ENCODE data around the gene CCL25. TPM values are rescaled to one million over a fixed set of nuclear protein-coding genes. Genes with fewer than 3 reads are reported as not detected.
"Not testable (repeated sequence)": the region's sequence is repeated elsewhere in the genome, so short reads cannot be mapped to it uniquely, and the experiment has no call there.

CCL25 gene
- total RNA-seq, 2 donors from 2014 or later = not detected

GRCh38 chr19:8021374-8021773 lies 31.2 kb upstream of the CCL25 start:
- peaks cover 4% of the 10 kb centered on the region for H3K27me3 Mint-ChIP-seq (ENCODE audit: insufficient read depth)
- Histone ChIP-seq H3K4me1 (ENCODE audit: control insufficient read depth, insufficient read depth, low read length) (no peaks in the 10 kb centered on the region), H3K4me3 (ENCODE audit: low read length) (no peak overlapping the region), H3K27ac (ENCODE audit: low read depth, low read length) (no peak overlapping the region), H3K36me3 (ENCODE audit: control insufficient read depth, insufficient read depth, low read length) (no peaks in the 10 kb centered on the region), H3K27me3 (ENCODE audit: control insufficient read depth, insufficient read depth, low read length, poor library complexity, severe bottlenecking) (no peaks in the 10 kb centered on the region), H3K9me3 (ENCODE audit: control insufficient read depth, low read length) (no peaks in the 10 kb centered on the region), H3K9ac (ENCODE audit: extremely low read depth, low read length, poor library complexity, severe bottlenecking) (no peak overlapping the region)
- no peak for DNase-seq
- TF ChIP-seq CTCF (conservative IDR thresholded peaks at IDR 0.05) = no peak
- H3K36me3 Mint-ChIP-seq (ENCODE audit: low read depth) = peaks cover 2% of the 10 kb centered on the region
- no peaks in the 10 kb centered on the region for H3K9me3 Mint-ChIP-seq
- 98 to 100% methylated on average over 6 to 8 of the region's 8 CpGs for WGBS, 2 experiments (ENCODE audit: insufficient coverage in 1 of 2, insufficient read length in 1 of 2)
- H3K27ac Mint-ChIP-seq = no peak overlapping the region
- peaks cover 3% of the 10 kb centered on the region for H3K4me1 Mint-ChIP-seq
- no peak overlapping the region for H3K4me3 Mint-ChIP-seq

- no peaks in the 10 kb centered on the region for H3K4me1 ChIP-seq (ENCODE audit: control insufficient read depth, insufficient read depth, low read length)
- H3K9me3 Mint-ChIP-seq = no peaks in the 10 kb centered on the region
- DNase-seq = no peak
- H3K27me3 Mint-ChIP-seq (ENCODE audit: insufficient read depth) = peaks cover 4% of the 10 kb centered on the region
- peaks cover 2% of the 10 kb centered on the region for H3K36me3 Mint-ChIP-seq (ENCODE audit: low read depth)
- no peak overlapping the region for H3K9ac ChIP-seq (ENCODE audit: extremely low read depth, low read length, poor library complexity, severe bottlenecking)
- 92 to 97% methylated on average over 9 to 13 of the region's 13 CpGs for WGBS, 2 experiments (ENCODE audit: insufficient coverage in 1 of 2, insufficient read length in 1 of 2)
- H3K36me3 ChIP-seq (ENCODE audit: control insufficient read depth, insufficient read depth, low read length) = no peaks in the 10 kb centered on the region
- peaks cover 7% of the 10 kb centered on the region for H3K4me1 Mint-ChIP-seq
- no peaks in the 10 kb centered on the region for H3K27me3 ChIP-seq (ENCODE audit: control insufficient read depth, insufficient read depth, low read length, poor library complexity, severe bottlenecking)
- no peak overlapping the region for H3K4me3 ChIP-seq (ENCODE audit: low read length)
- no peak overlapping the region for H3K27ac Mint-ChIP-seq
- H3K9me3 ChIP-seq (ENCODE audit: control insufficient read depth, low read length) = no peaks in the 10 kb centered on the region
- no peak overlapping the region for H3K4me3 Mint-ChIP-seq
- no peak for TF ChIP-seq CTCF (conservative IDR thresholded peaks at IDR 0.05)
- H3K27ac ChIP-seq (ENCODE audit: low read depth, low read length) = no peak overlapping the region
These were observed 30.3 kb upstream of the CCL25 start for GRCh38 chr19:8022275-8022674.

GRCh38 chr19:8023371-8023770 lies 29.2 kb upstream of the CCL25 start:
- no peaks in the 10 kb centered on the region for H3K9me3 Mint-ChIP-seq
- peaks cover 8% of the 10 kb centered on the region for H3K4me1 Mint-ChIP-seq
- H3K36me3 ChIP-seq (ENCODE audit: control insufficient read depth, insufficient read depth, low read length) = no peaks in the 10 kb centered on the region
- no peak overlapping the region for H3K4me3 ChIP-seq (ENCODE audit: low read length)
- peaks cover 4% of the 10 kb centered on the region for H3K27me3 Mint-ChIP-seq (ENCODE audit: insufficient read depth)
- peaks cover 2% of the 10 kb centered on the region for H3K36me3 Mint-ChIP-seq (ENCODE audit: low read depth)
- H3K4me3 Mint-ChIP-seq = no peak overlapping the region
- peaks cover 3% of the 10 kb centered on the region for H3K4me1 ChIP-seq (ENCODE audit: control insufficient read depth, insufficient read depth, low read length)
- WGBS, 2 experiments (ENCODE audit: insufficient coverage in 1 of 2, insufficient read length in 1 of 2) = 97 to 100% methylated on average over 1 to 5 of the region's 5 CpGs
- no peaks in the 10 kb centered on the region for H3K9me3 ChIP-seq (ENCODE audit: control insufficient read depth, low read length)
- H3K9ac ChIP-seq (ENCODE audit: extremely low read depth, low read length, poor library complexity, severe bottlenecking) = no peak overlapping the region
- H3K27ac Mint-ChIP-seq = no peak overlapping the region
- H3K27ac ChIP-seq (ENCODE audit: low read depth, low read length) = no peak overlapping the region
- TF ChIP-seq CTCF (conservative IDR thresholded peaks at IDR 0.05) = no peak
- H3K27me3 ChIP-seq (ENCODE audit: control insufficient read depth, insufficient read depth, low read length, poor library complexity, severe bottlenecking) = no peaks in the 10 kb centered on the region
- no peak for DNase-seq

- H3K4me3 ChIP-seq (ENCODE audit: low read length); H3K27ac ChIP-seq (ENCODE audit: low read depth, low read length); DNase-seq; H3K27ac Mint-ChIP-seq; H3K36me3 Mint-ChIP-seq (ENCODE audit: low read depth); H3K9me3 ChIP-seq (ENCODE audit: control insufficient read depth, low read length); H3K36me3 ChIP-seq (ENCODE audit: control insufficient read depth, insufficient read depth, low read length); H3K27me3 Mint-ChIP-seq (ENCODE audit: insufficient read depth); H3K9me3 Mint-ChIP-seq; H3K9ac ChIP-seq (ENCODE audit: extremely low read depth, low read length, poor library complexity, severe bottlenecking); H3K27me3 ChIP-seq (ENCODE audit: control insufficient read depth, insufficient read depth, low read length, poor library complexity, severe bottlenecking); H3K4me3 Mint-ChIP-seq; H3K4me1 ChIP-seq (ENCODE audit: control insufficient read depth, insufficient read depth, low read length): not testable (repeated sequence)
- peaks cover 15% of the 10 kb centered on the region for H3K4me1 Mint-ChIP-seq
- 95 to 97% methylated on average over 3 of the region's 3 CpGs for WGBS, 2 experiments (ENCODE audit: insufficient coverage in 1 of 2, insufficient read length in 1 of 2)
These were observed 28.3 kb upstream of the CCL25 start for GRCh38 chr19:8024256-8024655.

All from endodermal cell (in vitro differentiated cells).